ENCODE results near the gene TENM3.

The TENM3 gene

DNA sequence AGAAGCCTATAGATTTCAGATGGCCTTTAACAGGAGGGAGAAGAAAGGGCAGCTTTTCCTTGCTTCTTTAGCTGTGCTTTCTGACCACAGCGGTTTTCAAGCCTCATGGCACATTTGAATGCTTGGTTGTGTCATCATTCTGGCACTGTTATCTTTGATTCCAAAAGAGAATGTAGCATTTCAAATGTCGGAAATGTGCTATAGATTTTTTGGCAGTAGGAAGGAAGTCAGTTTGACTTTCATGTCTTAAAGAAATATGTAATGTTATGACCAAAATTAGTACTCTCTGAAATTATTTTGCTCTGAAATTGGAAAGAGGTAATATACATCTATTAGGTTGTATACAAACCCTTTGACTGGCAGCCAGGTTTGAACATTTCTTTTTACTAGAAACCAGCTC lies 171.9 kb downstream of the TENM3 start:
- DNase-seq = no peak

DNA sequence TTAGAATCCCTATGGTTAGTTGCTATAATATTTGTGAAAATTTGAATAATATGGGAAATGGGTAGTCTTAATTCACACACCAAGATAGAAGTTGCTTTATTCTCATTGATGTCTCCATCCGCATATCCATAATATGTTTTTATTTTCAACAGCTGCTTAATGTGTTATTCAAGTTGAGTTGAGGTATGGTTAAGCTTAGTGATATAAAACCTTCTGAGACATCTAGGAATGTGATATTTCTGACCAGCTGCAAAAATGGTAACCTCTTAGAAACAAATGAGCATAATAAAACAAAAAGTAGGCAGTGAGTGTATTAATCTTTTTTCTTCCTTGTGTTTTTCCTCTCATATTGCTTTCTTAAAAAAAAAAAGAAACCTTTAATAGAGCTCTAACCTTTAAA lies 172.9 kb downstream of the TENM3 start:
- no peak for DNase-seq

DNA sequence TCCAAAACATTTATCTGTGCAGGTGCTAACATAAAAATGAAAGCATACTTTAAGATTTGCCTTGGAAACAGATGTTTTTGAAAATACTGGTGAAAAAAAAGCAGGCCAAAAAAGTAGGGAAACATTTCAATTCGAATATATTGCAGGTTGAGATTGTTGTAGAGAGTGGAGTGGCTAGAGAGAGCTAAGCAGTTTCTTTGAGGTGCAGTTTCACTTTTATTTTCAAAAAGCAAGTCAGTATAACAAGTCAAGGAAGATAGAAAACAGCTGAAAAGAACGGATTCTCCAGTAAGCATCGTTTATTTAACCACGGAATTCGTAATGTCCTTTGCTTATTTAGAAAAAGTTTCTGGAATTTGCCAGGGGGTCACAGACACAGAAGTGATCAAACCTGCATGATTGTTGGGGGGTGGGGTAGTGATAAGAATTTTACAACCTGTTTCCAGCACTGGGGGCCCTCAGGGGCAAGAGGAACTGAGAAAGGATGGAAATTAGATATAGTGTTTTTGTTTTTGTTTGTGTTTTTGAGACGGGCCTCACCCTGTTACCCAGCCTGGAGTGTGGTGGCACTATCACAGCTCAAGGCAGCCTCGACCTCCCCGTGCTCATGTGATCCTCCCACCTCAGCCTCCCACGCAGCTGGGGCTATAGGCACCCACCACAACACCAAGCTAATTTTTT lies 175.0 kb downstream of the TENM3 start:
- no peak for DNase-seq

DNA sequence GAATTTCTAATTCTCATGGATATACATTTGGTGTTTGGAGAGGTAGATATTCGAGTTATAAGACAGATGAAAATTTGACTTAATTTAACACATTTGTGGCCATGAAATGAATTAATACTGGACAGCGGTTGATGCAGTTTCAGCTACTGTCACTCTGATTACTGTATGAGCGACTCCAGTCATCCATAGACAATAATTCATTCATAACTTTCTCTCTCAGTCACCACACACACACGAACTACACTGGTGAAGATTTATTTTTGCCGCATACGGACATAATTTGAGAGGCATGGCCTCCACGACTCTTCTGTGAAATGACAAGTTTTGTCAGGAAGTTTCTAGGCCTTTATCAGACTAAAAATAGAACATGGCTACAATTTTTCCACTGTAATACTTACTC lies 177.0 kb downstream of the TENM3 start:
- no peak for DNase-seq

DNA sequence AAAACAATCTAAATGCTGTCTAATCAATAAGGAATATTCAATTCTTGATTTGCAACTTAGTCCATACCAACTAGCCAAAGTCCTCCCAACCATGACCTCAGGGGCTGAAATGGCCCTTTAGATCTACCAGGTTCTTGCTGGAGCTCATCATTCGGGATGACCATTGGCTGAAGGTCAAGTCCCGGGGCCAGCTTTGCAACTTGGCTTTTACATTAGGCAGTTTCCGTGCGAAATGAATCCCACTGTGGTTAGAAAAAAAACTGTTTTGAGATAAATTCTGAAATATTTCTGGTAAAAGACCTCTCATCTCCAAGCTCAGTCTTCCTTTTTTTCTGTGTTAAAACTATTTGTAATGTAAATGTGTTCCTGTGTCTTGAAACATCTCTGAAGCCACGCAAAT lies 178.6 kb downstream of the TENM3 start:
- DNase-seq = no peak

DNA sequence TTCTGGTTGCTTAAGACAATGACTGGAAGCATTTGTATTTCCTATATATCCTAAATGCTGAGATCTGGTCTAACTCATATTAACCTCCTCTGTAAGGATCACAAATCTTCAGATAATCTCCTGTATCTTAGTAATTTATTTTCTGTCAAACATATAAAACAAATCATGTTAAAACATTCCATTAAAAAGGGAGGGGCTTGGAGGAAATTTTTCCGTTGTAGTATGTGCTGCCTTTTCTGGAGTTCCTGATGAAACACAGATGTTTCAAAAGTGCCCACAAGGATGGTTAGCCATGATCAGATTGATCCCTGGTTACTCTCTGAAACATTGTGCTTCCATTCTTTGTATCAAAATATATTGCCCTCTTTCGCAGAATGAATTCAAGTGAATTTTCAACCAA lies 182.1 kb downstream of the TENM3 start:
- DNase-seq = no peak

DNA sequence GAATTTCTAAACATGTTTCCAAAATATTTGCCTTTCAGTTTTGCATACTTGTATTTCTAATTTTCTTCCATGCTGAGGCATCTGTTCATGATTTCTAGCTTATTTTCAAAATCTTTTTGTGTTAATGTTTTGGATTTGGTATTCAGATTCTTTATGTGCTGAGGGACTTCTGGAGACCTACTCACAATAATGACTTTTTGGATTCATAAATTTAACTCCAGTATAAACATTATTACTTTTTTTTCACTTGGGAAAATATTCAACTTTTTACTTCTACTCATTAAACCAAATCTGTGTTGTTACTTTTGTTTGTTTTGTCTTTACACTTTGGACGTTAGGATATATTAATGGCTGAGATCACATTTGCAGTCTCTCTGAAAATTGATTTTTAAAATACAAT lies 183.7 kb downstream of the TENM3 start:
- no peak for DNase-seq

DNA sequence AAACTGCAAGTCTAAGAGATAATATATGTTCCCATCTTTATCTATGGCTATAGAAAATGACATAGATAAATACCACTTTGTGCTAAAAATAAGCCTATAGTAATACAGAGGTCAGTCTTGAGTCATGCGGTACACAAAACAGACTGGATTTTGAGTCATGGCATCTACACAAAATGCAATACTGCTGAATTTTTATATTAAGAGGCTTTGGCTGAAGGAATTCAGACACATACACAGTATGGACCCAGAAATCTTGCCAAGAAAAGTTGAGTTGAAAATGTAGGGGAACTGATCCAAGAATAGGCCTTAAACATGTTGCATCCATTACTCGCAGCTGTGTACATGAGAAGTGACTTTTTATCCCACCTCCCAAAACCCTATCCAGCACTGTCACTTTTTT lies 184.4 kb downstream of the TENM3 start:
- DNase-seq = no peak

DNA sequence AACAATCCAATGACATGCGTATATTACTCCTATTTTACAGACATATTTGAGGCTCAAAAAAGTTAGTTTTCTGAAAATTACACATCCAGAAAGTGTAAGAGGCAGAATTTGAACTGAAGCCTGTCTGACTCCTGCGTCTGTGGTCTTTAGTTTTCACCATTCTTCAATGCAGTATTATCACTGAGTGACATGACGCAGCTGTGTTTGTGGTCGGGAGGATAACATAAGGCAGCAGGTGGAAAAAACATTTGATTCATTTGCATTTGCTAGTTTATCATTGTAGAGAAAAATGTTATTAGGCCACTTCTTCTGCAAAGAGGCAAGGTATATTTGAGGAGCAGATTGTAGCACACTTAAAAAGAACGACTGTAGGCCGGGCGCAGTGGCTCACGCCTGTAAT lies 186.7 kb downstream of the TENM3 start:
- no peak for DNase-seq

DNA sequence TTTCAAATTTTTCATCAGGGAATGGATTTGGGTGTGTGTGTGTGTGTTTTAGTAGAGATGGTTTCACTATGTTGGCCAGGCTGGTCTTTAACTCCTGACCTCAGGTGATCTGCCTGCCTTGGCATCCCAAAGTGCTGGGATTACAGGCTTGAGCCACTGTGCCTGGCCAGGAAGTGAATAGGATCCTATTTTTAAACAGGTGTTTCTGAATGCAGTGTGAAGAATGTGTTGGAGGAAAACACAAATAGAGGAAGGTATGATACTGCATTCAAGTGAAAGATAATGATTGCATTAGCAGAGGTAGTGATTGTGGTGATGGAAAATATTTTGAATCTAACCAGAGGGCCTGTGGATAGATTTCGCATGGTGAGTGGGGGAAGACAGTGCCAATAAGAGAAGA lies 189.6 kb downstream of the TENM3 start:
- DNase-seq = no peak

DNA sequence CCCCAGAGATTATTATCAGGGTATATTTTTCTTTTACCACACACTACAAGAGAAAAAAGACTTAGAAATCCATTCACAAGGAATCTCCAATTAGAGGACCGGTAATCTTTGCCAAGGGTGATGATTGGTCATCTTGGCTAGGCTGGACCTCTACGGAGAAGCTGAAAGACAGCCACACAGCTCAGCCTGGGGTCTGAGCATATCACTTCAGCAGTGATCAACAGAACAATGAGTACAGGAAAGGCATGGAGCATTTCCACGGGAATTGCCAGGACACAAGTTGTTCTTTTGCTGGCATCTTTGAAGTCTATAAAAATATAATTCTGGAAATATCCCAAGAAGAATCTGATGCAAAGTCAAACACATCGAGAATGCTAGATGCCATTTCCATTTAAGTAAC lies 191.5 kb downstream of the TENM3 start:
- no peak for DNase-seq

DNA sequence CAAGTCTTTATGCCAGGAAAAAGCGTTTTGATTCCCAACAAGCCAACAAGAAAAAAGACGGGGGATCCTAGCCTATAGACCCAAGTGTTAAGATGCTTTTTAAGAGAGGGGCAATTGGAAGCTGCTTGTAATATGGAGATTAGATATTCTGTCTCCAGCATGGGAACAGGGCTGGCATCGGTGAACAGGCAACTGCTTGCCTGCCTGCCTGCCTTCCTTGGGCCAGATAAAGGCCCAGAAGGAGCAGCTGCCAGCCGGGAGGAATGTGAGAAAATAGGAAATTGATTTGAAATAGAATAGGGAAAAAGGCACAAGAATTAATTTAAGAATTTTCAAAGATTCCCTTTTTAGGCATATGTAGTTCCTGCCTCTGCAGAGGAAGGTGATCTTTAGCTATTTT lies 192.2 kb downstream of the TENM3 start:
- DNase-seq = no peak

DNA sequence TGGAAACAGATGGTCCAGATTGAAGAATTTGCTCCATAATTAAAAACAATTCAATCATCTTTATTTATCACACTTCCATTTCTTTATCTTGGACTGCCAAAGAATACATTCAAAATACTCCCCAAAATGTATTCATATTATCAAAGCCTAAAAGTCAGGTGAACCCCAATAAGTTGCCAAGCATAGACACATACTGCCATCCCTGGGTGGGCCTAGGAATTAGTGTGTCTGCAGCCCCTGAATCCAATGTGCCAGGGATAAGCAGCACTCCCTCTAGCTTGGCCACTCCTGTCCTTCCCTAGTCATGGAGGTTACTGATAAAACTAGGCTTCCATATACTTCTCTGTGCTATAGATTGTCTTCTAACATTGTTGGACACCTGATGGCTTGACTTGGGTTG lies 199.9 kb downstream of the TENM3 start:
- no peak for DNase-seq

DNA sequence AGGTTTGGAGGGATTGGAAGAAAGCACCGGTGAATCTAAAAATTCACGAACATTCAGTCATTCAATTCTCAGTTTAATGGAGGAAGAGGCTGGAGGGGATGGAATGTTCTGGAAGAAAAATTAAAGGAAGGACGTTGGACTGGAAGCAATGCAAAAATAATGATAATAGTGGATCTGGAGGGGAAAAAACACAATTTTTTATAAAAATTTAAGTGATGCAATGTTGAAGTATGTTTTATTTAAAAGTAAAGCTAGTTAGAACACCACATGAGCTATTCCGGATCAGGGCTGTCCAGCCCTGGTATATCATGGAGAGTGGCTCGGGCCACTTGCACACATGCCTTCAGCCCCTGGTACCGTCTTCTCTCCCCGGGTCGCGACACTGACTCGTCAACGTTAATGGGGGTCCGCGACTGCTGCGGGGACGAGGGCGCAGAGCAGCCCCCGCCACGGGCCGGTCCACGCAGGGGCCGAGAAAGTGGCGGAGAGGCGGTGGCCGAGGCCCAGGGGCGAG lies 204.6 kb downstream of the TENM3 start:
- DNase-seq = no peak

DNA sequence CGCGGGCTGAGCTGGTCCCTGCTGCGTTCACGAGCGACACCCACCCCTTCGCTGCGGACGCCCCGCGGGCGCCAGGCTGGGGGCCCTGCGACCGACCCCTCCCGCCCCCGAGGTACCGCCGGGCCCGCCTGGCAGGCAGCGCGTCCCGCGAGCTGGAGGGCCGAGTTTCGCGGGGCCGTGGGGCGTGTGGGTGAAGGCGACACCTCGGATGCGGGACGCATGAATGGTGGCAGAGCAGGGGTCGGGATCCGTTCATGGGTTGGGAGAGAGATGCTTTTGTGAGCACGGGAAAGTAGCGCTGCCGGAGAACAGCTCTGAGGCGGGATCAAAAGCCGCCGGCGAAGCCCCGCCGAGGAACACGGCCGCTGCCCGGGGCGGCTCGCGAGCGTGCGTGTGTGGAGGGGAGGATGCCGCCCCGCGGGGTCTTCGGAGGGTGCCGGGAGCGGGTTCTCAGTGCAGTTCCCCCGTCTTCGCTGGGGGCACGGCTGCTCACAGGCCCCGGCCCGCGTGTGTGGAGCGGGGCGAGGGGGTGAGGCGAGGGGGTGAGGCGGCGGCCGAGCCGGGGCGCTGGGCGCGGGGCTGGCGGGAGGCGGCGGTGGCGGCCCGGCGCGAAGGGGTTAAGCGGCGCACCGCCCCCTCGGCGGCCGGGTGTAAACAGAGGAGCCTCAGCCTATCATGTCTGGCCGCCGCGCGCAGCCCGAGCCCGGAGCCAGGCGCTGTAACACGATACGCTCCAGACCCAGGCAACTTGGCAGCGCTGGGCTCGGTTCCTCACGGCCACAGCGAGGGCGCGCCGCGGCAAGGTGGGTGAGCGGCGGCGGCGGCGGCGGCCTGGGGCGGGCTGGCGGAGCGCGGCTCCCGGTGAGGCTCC lies 205.3 kb downstream of the TENM3 start:
- no peak for DNase-seq

DNA sequence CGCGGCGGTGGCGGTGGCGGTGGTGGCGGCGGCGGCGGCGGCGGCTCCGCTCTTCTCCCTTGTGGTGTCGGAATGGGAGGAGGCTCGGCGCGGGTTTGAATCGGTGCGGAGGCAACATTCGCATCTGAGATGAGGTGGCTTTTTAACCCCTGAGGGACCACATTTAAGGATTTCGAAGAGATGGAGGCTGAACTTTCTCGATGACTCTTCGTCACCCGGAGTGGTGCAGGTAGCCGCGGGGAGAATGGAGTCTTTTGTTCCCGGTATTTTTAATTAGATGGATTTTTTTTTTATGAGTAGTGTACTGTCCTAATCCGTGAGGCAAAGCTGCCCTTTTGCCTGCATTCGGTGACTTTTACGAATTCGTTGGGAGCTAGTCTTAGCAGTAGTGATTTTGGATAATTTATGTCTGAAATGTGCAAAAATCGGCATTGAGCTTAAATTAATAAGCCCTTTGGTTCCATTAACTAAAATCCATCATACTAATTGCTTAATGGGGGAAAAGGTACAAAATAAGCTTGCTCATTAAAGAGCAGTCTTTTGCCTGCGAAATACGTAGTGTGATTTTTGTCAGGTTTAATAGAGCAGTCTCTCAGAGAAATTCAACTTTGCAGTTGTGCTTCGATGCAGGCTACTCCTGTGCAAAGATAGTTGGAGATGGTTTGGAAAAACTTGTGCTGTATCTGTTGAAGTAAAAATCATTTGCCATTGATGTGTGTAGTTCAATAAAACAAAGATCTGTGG lies 206.2 kb downstream of the TENM3 start:
- no peak for DNase-seq

DNA sequence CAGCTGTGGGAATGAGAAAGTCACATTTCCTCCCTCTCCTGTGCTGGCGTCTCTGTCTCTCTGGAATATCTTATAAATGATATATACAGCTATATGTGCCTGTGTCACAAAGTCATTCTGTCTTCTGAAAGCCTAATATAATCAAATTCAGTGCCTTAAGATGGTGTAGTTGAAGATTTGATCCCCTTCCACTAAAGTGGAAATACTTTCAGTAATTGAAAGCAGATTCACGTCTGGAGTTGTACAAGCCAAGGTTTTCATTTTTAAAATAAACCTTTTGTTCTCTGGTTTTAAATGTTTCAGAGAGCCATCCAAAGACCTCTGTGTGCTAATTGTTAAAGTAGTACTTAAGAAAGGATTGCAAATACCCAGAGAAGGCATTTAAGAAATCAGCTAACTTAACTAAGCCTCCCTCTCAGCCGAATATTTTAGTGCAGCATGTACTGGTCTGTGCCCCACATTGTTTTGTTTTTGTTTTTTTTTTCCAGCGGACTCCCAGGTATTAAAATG lies 206.8 kb downstream of the TENM3 start:
- DNase-seq = no peak

DNA sequence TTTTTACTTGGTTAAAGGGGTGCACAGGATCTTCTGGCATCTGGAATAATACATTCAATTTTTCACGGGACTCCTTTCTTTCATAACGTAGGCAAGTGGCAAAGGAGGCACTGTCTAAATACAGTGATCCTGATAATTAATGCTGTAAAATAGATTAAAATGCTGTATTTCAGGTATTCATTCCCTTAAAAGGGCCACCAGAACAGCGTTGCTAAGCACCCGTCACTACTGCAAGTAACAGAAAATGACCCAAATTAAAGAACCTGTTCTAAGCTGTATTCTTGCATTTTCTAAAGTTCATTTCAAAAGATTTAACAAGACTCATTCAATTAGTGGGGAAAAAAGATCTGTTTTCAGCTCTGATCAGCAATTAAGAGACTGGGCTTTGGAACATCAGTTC lies 208.2 kb downstream of the TENM3 start:
- no peak for DNase-seq

DNA sequence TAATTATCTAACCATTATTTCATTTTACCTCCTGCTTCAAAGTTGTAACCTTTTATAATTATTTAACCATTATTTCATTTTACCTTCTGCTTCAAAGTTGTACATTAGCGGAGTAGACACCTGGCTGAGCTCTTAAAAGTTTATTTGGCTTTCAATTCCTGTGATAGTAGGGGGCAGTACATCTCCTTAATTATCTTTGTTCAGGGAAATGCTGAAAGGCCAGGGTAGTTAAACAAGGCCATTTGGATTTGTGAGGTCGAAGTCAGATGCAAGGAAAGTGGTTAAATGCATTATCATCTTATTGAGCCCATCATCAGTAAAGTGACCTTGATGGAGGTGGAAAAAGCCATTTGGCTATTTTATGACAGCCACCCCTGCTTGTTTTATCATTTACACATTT lies 210.6 kb downstream of the TENM3 start:
- no peak for DNase-seq

DNA sequence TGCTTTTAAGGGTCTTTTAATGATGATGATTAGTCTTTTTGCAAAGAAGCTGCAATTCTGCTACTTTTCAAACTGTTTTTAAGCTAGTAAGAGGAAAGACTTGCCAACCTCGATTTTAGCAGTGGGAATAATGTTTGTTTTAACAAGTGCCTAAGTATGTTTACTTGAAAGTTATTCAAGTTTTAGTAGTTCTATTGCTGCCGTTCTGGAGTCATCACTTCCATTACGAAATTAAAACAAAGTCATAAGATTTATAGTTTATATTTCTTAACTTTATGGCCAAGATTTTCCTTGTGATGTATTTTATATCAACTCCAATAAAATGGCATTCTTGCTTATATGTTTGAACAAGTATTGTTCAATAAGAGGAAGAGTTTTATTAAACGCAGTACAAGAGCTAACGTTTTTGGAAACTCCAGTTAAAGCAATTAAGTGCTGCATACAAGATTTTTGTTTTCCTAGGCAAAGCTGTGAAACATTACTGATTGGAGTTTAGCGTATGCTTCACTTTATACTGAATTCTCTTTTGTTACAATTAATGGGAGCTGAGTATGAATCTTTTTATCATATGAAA lies 211.3 kb downstream of the TENM3 start:
- no peak for DNase-seq

DNA sequence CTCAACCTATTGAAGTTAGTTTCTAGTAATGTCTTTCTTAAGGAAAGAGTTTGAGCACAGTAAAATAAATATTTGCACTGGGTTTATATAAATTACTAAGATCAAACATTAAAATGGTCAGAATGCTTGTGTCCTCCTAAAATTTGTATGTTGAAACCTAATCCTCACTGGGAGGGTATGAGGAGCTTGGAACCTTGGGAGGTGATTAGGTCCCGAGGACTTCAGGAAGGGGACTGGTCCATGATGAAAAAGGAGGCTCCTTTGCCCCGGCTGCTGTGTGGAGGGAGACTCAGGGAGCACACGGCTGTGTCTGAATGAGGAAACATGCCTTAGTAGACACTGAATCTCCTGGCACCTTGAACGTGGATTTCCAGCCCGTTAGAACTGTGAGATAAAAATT lies 221.9 kb downstream of the TENM3 start:
- DNase-seq = no peak

DNA sequence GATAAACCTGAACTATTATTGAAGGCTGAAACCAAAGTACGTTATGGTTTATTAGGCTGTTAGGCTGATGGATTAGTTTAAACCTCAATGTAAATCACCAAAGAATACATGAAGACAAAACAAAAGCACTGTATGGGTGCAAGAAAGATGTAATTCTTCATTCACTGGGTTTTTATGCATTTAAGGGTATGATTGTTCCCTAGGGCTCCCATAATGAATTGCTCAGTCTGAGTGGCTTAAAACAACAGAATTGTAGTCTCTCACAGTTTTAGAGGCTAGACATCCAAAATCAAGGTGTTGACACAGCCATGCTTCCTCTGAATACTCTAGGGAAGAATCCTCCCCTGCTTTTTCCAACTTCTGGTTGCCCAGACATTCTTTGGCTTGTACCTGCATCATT lies 222.8 kb downstream of the TENM3 start:
- no peak for DNase-seq

DNA sequence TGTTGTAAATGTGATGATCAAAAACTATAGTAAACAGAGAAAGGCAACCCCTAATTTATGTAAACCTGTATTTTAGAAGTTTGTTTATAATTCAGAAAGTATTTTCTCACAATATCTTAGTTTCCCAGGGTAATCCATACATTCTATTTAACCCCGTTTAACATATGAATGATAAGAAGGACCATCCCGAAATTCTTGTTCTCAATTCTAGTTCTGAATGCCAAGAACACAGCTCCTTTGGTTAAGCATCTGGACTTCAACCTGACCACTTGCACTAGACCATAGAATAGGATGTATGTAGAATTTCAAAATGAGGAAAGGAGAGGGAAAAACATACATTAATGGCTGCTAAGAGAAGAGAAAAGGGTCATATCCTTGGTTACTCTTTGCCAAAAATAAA lies 227.0 kb downstream of the TENM3 start:
- DNase-seq = no peak

Measured in activated CD4-positive, CD25-positive, alpha-beta regulatory T cell treated with anti-CD3 and anti-CD28 coated beads, Interleukin-2, amount 50 U/mL, for 72 hours (primary cell).